NAMALWA (cell line): ENCODE results near the gene IGF2R.
"Not testable (repeated sequence)": the region's sequence is repeated elsewhere in the genome, so short reads cannot be mapped to it uniquely, and the experiment has no call there.

Experiments
- DNase-seq: peaks from one replicate; pipeline ENCODE4 v3.0.0-alpha.2; 2015; ENCODE audit warnings: low spot score

IGF2R gene

GRCh38 chr6:160138839-160139419, 170.0 kb downstream of the IGF2R start:
- no peak for DNase-seq

GRCh38 chr6:160139420-160139851, 170.6 kb downstream of the IGF2R start:
- no peak for DNase-seq

- DNase-seq = not testable (repeated sequence)
These were observed 171.6 kb downstream of the IGF2R start for GRCh38 chr6:160140493-160140892.

GRCh38 chr6:160141001-160141726, 172.3 kb downstream of the IGF2R start:
- DNase-seq = no peak

GRCh38 chr6:160142115-160142715, 173.3 kb downstream of the IGF2R start:
- DNase-seq = no peak

- DNase-seq = no peak
These were observed 177.7 kb downstream of the IGF2R start for GRCh38 chr6:160146454-160147145.

- DNase-seq = no peak
These were observed 178.3 kb downstream of the IGF2R start for GRCh38 chr6:160147146-160147536.

- DNase-seq = no peak
These were observed 185.6 kb downstream of the IGF2R start for GRCh38 chr6:160154471-160154870.

- DNase-seq = no peak
These were observed 188.0 kb downstream of the IGF2R start for GRCh38 chr6:160156842-160157241.

GRCh38 chr6:160160450-160160849, 191.6 kb downstream of the IGF2R start:
- DNase-seq = no peak
